Osteocyte (in vitro differentiated cells): ENCODE data around the gene CDH23. TPM values are rescaled to one million over a fixed set of nuclear protein-coding genes. Genes with fewer than 3 reads are reported as not detected.

Experiments used
- DNase-seq: peaks from one replicate; pipeline ENCODE4 v3.0.0; 2021; ENCODE audit warnings: mixed read lengths; ENCODE audit not compliant: unreplicated experiment; ENCODE audit errors: extremely low spot score
- H3K27ac Mint-ChIP-seq: one replicate; pipeline ENCODE4 v1.8.0; 2021; ENCODE audit warnings: mild to moderate bottlenecking, mixed read lengths; ENCODE audit not compliant: unreplicated experiment
- H3K27me3 Mint-ChIP-seq: one replicate; pipeline ENCODE4 v1.8.0; 2021; ENCODE audit warnings: mixed read lengths; ENCODE audit not compliant: unreplicated experiment
- H3K36me3 Mint-ChIP-seq: one replicate; pipeline ENCODE4 v1.8.0; 2021; ENCODE audit warnings: mixed read lengths; ENCODE audit not compliant: unreplicated experiment
- H3K4me1 Mint-ChIP-seq: one replicate; pipeline ENCODE4 v1.8.0; 2021; ENCODE audit warnings: mixed read lengths; ENCODE audit not compliant: unreplicated experiment
- H3K4me3 Mint-ChIP-seq: one replicate; pipeline ENCODE4 v1.8.0; 2021; ENCODE audit warnings: mild to moderate bottlenecking, moderate library complexity, mixed read lengths; ENCODE audit not compliant: unreplicated experiment
- H3K9me3 Mint-ChIP-seq: one replicate; pipeline ENCODE4 v1.8.0; 2021; ENCODE audit warnings: mixed read lengths; ENCODE audit not compliant: unreplicated experiment
- total RNA-seq: library from RNA; stranded (reverse); gene quantifications from 2 replicates; pipeline ENCODE4 v1.2.1, GENCODE V29; 2021
- TF ChIP-seq, protein P1 (sequence below): fragments of 200-600 bp; sonication (generic); IDR thresholded peaks from 2 replicates; pipeline ENCODE4 v1.5.0; 2021; ENCODE audit warnings: antibody characterized with exemption, mild to moderate bottlenecking, moderate library complexity

Gene CDH23
- total RNA-seq, 1 donor from 2014 or later, result not detected

DNA sequence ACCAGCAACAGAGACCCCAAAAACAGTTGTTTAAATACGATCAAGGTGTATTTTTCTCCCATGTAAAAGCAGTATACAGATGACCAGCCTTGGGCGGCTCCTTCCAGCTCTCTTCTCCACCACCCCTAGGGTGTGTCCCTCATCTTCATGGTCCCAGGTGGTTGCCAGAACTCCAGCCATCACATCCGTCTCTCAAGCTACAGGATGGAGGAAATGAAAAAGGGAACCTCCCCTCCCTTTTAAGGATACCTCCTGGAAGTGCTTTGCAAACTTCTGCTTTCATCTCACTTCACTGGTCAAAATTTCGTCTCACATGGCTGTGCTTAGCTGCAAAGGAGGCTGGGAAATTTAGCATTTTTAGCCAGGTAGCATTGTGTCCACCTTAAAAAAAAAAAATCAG lies 263.6 kb downstream of the CDH23 start:
- Mint-ChIP-seq H3K27ac (no peak overlapping the region), H3K27me3 (peaks cover 35% of the 10 kb centered on the region), H3K9me3 (no peaks in the 10 kb centered on the region), H3K36me3 (no peaks in the 10 kb centered on the region), H3K4me1 (no peaks in the 10 kb centered on the region), H3K4me3 (no peak overlapping the region)
- TF ChIP-seq, protein P1, sequence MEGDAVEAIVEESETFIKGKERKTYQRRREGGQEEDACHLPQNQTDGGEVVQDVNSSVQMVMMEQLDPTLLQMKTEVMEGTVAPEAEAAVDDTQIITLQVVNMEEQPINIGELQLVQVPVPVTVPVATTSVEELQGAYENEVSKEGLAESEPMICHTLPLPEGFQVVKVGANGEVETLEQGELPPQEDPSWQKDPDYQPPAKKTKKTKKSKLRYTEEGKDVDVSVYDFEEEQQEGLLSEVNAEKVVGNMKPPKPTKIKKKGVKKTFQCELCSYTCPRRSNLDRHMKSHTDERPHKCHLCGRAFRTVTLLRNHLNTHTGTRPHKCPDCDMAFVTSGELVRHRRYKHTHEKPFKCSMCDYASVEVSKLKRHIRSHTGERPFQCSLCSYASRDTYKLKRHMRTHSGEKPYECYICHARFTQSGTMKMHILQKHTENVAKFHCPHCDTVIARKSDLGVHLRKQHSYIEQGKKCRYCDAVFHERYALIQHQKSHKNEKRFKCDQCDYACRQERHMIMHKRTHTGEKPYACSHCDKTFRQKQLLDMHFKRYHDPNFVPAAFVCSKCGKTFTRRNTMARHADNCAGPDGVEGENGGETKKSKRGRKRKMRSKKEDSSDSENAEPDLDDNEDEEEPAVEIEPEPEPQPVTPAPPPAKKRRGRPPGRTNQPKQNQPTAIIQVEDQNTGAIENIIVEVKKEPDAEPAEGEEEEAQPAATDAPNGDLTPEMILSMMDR, result no peak
- no peak for DNase-seq

DNA sequence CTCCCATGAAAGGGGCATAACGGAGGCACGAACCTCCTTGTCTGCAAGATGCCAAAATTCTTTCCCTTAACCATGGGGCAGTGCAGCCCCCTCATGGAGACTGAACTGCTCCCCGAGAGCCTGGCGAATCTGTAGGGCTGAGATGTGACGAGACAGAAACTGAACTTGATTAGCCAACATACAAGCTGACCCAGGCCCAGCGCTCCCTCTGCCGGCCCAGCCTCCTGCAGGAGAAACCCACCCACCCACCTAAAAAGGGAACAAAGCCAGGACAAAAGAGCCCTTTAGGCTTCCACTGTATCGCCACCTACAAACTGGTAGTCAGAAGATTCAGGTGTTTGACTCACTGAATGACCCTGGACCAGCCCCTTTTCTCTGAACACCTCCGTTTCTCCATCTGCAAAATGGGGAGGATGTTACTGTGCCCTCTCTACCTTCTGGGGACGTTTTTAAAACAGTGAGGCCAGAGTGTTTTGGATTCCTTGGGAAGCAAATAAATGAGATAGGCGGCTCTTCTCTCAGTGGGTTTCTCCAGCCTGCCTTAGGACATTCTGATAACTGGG lies 264.4 kb downstream of the CDH23 start:
- Mint-ChIP-seq H3K36me3 (no peaks in the 10 kb centered on the region), H3K27ac (no peak overlapping the region), H3K4me1 (no peaks in the 10 kb centered on the region), H3K27me3 (peaks cover 41% of the 10 kb centered on the region), H3K4me3 (no peak overlapping the region), H3K9me3 (no peaks in the 10 kb centered on the region)
- TF ChIP-seq, protein P1, result no peak
- no peak for DNase-seq

DNA sequence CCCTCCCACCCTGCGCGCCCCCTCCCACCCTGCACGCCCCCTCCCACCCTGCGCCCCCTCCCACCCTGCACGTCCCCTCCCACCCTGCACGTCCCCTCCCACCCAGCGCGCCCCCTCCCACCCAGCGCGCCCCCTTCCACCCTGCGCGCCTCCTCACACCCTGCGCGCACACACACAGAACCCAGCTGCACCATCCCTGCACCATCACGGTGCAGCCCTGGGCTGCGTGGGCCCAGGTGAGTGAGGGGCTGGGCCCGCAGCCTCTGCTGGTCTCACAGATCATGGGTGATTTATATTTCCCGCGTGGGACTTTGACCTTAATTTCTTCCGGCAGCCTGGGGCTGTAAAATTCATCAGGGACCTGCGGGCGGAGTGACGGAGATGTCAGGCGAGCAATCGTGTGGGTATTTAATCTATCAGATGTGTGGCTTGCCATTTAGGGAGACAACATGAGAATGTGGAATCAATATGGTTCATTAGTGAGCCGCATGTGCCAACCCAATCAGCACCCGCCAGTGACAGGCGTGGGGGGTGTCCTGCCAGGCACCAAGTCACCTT lies 265.1 kb downstream of the CDH23 start:
- Mint-ChIP-seq H3K27ac (no peak overlapping the region), H3K9me3 (no peaks in the 10 kb centered on the region), H3K36me3 (no peaks in the 10 kb centered on the region), H3K27me3 (peaks cover 48% of the 10 kb centered on the region), H3K4me3 (no peak overlapping the region), H3K4me1 (no peaks in the 10 kb centered on the region)
- DNase-seq, result no peak
- TF ChIP-seq, protein P1, result no peak

DNA sequence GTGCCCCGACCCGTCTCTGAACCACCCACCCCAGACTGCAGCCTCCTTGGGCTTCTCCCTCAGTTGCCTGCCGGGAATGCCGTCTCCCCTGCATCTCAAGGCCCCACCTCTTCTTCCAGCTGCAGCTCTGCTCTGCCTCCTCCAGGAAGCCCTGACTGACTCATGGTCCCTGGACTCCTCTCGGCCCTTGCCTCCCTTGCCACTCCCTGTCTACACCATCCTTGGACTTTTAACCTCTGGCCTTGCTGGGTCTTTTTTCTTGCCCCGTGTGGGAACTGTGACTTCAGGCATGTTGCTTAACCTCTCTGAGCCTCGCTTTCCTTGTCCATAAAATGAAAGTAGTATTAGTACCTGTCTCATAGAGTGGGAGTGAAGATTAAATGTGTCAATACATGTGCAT lies 266.6 kb downstream of the CDH23 start:
- TF ChIP-seq, protein P1, result no peak
- no peaks in the 10 kb centered on the region for H3K36me3 Mint-ChIP-seq
- peaks cover 56% of the 10 kb centered on the region for H3K27me3 Mint-ChIP-seq
- no peak overlapping the region for H3K4me3 Mint-ChIP-seq
- no peak overlapping the region for H3K27ac Mint-ChIP-seq
- H3K9me3 Mint-ChIP-seq, result no peaks in the 10 kb centered on the region
- DNase-seq, result no peak
- H3K4me1 Mint-ChIP-seq, result no peaks in the 10 kb centered on the region

DNA sequence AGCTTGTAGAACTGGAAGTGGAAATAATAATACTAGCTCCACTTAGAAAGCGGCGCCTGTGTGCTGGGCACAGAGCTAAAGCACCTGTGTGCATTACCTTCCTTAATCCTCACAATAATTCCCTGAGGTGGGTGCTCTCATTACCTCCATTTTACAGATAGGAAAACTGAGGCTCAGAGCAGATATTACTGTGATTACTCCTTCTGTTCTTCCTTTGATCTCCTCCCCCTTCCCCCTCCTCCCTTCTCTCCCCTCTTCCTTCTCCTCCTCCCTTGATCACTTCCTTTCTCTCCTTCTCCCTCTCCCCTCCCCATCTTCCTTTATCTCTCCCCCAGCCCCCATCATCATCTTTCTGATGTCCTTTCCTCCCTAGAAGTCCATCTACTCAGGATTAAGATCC lies 267.9 kb downstream of the CDH23 start:
- TF ChIP-seq, protein P1, result no peak
- DNase-seq, result no peak
- H3K4me1 Mint-ChIP-seq, result no peaks in the 10 kb centered on the region
- no peak overlapping the region for H3K27ac Mint-ChIP-seq
- no peak overlapping the region for H3K4me3 Mint-ChIP-seq
- no peaks in the 10 kb centered on the region for H3K9me3 Mint-ChIP-seq
- H3K36me3 Mint-ChIP-seq, result no peaks in the 10 kb centered on the region
- peaks cover 51% of the 10 kb centered on the region for H3K27me3 Mint-ChIP-seq
